ENCODE data around the gene HLA-DOA. TPM values are rescaled to one million over a fixed set of nuclear protein-coding genes. Genes with fewer than 3 reads are reported as not detected.

Gene HLA-DOA
- total RNA-seq, 2 donors from 2014 or later = 0.92 to 4.7 TPM

DNA sequence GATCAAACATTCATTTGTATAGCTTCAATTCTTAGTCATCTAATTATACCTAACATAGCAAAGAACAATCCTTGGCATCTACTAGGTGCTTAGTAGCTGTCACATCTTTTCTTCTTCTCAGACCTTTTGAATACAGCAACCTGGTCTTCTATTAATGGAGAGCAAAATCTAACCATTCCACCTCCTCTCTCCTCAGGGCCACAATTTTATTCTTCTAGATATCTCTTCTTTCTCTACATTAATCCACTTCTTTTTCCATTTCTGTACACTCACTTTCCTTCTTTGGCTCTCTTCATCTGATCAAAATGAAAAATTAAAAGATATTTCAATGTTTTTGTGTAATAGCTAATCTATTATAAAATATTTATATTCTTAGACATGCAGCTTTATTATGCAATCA, 9.0 kb upstream of the HLA-DOA start:
- DNase-seq (no peak), ATAC-seq (no peak)
- intact Hi-C loops (cut with DNase I, micrococcal nuclease) = loop anchor here in 1 of 2 donors (10.0 kb wide), 1 partner anchor 66 kb away; no protein-coding TSS in a partner anchor

DNA sequence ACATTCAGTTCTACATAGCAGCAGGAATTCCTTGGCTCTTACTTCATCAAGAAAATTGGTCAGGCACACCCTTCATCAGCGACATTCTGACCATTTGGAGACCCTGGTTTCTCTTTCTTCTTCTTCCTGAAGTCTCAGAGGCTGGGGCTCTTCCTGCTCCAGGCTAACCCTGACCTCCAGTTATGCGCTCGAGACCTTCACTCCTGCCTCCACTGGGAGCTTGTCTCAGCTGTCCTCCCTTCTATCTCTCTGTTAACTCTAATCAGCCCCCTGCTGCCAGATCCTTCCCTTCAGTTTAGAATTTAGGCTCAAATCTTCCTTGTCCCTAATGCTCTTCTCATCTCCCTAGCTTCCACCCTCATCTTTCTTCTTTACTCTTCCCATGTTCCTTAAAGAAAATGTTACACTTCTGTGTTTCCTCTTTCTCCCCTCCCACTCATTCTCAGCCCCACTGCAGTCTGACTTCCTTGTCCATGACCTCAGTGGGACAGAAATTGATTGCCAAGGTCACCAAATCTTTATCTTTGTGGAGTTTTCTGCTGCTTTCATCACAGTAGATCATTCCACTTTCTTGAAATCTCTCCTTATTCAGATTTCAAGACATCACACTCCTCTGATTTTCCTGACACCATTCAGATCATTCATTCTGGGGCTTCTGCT, 8.4 kb upstream of the HLA-DOA start:
- intact Hi-C loops (cut with DNase I, micrococcal nuclease) = loop anchor here in 1 of 2 donors (10.0 kb wide), 1 partner anchor 67 kb away; no protein-coding TSS in a partner anchor
- ATAC-seq (no peak), DNase-seq (no peak)

DNA sequence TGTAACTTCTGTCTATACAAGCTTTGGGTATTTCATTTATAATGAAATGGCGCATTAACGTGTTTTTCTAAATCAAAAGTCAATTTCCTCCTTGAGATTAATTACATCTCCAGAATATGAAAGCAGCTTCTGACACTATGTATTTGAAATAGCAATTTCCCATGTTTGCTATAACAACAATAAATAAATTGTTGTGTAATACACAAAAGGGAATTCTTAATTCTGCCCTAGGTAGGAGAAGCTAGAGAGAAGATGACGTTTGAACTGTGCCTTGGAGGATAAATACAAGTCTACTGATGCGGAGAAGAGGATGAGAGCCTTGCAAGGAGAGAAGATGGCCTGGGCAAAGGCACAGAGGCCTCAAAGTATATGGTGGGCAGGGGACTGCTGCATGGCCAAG, 7.6 kb upstream of the HLA-DOA start:
- ATAC-seq = no peak
- DNase-seq = no peak
- intact Hi-C loops (cut with DNase I, micrococcal nuclease) = loop anchor here in 1 of 2 donors (10.0 kb wide), 1 partner anchor 68 kb away; no protein-coding TSS in a partner anchor

DNA sequence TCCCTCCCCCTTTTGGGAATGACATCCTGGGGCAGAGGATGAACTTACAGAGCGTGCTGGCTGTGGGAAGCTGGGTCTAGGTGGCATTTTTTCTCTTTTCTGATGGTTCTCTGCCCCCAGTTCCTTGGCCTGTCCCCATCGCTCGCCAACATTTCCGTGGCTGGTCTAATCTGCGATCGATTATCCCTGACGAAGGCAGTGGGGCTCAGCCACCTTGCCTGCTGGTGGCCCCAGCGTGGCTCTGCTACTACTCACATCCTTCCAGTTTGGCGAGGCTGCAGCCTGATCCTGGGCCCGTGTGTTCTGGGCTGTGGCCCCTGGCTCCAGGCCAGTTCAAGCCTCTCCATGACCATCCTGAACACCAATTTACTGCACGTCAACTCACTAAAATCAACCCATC, 6.4 kb upstream of the HLA-DOA start:
- intact Hi-C loops (cut with DNase I, micrococcal nuclease) = loop anchor here in 1 of 2 donors (10.0 kb wide), 1 partner anchor 69 kb away; no protein-coding TSS in a partner anchor
- ATAC-seq (no peak), DNase-seq (no peak)

DNA sequence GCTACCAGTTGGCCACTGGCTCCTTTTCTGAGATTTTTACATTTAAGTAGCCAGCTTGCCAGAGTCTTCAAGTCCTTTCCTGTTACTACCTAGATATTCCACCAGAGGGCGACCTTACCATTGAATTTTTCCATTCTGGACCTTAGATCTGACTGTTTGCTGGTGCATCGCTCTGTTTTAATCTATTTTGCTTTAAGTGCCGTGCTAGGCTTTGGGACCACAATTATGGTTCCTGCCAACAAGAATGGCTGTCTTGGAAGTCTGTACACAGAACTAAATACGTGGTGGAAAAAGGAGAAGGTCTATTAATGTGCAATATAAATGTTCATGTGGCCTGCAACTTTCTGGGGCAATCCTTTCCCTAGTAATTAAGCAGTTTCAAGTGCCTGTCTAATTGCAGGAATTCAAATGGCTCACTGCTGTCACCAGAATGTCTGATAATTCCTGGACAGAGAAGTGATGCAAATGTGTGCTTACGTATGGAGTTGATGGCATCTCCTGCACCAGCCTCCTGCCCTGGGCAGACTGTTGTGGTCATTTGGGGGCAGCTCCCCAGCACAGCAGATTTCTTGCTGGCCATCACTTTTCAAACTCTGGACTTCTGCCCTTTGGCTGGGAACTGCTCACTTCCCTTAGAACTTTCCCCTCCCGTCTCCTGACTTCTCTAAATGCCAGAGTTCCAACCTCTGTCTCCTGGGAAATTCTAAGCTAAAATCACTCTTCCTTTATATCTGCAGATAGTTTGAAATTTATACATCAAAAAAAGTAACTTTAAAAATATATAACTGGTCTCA, 5.6 kb upstream of the HLA-DOA start:
- intact Hi-C loops (cut with DNase I, micrococcal nuclease) = loop anchor here (5.0 to 10.0 kb wide), 2 partner anchors 70 to 232 kb away; no protein-coding TSS in a partner anchor
- ATAC-seq = peak; percentile 69
- no peak for DNase-seq

DNA sequence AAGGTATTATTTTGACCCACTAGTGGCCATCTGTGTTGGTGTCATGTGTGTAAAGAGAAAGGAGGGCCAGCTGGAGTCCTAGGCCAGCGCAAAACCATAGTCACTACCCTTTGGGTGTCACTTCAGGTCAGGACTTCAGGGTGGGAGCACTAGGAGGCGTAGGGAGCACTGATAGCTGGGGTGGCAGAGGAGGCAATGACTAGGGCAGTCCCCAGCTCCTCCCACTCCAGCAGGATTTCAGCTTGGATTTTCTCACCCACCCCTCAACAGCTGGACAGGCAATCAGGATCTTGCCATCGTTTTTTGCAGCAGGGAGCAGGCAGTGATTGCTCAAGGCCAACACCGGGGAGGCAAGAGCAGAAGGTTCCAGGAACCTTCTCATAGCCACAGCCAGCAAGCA, 4.2 kb upstream of the HLA-DOA start:
- intact Hi-C loops (cut with DNase I, micrococcal nuclease) = loop anchor here (5.0 to 10.0 kb wide), 2 partner anchors 71 to 234 kb away; no protein-coding TSS in a partner anchor

DNA sequence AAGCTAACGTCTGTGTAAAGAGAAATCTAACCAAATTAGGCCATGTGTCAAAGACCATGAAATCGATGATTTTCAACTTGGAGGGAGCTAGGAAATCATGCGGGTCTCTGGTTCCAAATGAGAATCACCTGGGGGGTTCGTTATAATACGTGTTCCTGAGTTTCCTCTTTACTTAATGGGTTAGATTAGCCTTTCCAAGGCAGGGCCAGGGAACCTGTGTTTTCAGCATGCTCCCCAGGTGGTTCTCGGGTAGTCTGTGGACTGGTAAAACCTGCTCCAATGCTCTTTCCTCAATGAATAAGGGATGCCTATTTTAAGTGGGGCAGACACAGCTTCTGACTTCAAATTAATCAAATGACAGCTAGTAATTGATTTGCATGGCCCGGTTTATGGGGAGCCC, 965 bp upstream of the HLA-DOA start:
- DNase-seq (no peak), ATAC-seq (no peak)
- intact Hi-C loops (cut with DNase I, micrococcal nuclease) = loop anchor here (5.0 to 10.0 kb wide), 2 partner anchors 74 to 237 kb away; no protein-coding TSS in a partner anchor

More for the DNA sequence above, 4.2 kb upstream of the HLA-DOA start:
- no peak for ATAC-seq
- no peak for DNase-seq

DNA sequence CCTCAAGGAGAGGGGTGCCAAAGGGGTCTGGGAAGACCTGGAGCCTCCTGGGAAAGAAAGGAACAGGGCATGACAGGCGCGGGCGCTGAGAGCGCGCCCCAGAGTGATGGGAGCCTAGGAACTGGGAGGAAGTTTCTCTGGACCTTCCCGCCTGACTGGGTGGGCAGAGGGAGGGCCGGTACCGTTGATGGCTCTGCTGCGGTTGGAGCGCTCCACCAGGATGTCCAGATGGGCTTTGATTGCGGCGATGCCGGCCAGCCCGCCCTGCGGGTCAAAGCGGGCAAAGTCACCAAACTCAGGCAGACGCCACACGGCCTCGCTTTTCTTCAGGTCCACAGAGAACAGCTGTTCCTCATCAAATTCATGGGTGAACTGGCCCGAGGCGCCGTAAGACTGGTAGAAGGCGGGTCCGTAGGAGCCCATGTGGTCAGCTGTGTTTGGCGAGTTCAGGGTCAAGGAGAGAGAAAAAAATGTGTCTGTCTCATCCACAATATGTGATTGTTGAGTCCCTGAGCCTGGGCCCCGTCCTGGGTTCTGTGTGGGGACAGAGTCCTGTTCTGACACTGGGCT, 1.5 kb downstream of the HLA-DOA start:
- ATAC-seq (no peak), DNase-seq (no peak)
- intact Hi-C loops (cut with DNase I, micrococcal nuclease) = no loop called here

DNA sequence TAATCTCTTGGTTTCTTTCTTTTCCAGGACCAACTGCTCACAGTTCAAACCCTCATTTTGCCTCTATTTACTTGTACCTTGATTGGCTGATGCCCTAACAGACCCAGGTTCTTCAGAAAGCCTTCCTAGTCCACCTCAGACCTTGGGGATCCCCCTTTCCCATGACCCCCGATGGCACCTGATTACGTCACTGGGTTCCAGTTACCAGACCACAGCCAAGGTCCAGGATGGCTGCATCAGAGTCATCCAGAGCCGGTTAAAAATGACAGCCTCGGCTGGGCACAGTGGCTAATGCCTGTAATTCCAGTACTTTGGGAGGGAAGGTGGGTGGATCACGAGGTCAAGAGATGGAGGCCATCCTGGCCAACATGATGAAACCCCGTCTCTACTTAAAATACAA, 4.5 kb downstream of the HLA-DOA start:
- intact Hi-C loops (cut with DNase I, micrococcal nuclease) = no loop called here
- DNase-seq (no peak), ATAC-seq (no peak)

DNA sequence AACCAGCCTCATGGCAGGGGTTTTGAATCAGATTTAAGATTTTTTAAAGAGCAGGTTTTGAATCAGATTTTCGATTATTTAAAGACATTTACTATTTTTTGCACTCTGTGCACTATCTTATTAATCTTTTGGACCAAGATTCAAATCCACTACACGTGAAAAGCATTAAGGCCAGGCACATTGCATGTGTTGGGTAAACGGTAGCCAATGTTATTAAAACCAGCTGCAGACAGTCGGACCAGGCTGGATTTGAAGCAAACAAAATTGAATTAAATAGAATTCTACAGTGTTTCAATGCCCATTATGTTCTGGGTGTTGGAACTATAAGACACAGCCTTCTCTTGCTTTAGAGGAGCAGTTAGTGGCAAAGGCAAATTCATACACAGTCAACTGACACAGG, 7.7 kb downstream of the HLA-DOA start:
- DNase-seq (no peak), ATAC-seq (no peak)
- intact Hi-C loops (cut with DNase I, micrococcal nuclease) = no loop called here

DNA sequence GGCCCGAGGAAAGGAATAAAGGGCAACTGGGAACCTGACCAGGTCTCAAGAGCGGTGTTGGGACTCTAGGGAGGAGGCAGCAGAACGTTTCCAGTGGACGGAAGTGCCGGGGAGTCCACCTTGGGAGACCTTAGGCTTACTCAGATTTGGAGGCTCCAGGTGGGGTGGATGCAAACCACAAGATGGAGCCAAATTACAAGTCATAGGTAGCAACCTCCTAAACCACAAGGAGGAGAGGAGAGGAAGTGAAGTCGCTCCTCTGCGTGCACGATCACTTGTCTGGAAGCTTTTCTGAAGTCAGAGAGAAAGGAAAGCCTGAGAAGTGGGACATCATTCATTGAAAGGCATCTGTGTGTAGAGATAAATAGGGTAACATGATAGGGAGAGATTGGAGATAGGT, 9.3 kb downstream of the HLA-DOA start:
- DNase-seq (no peak), ATAC-seq (no peak)
- intact Hi-C loops (cut with DNase I, micrococcal nuclease) = no loop called here

DNA sequence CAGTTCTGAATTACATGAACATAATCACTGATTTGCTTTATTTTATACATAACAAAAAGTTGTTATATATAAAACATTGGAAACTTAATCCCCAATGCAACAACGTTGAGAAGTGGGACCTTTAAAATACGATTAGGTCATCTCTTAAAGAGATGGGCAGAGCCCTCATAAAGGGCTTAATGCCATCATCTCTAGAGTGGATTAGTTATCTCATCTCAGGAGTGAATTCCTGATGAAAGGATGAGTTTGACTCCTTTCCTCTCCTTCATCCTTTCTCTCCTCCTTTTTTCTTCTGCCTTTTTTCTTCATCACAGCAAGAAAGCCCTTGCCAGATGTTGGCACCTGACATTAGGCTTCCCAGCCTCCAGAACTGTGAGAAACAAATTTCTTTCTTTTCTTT, 13.9 kb downstream of the HLA-DOA start:
- DNase-seq = no peak
- intact Hi-C loops (cut with DNase I, micrococcal nuclease) = no loop called here
- no peak for ATAC-seq

DNA sequence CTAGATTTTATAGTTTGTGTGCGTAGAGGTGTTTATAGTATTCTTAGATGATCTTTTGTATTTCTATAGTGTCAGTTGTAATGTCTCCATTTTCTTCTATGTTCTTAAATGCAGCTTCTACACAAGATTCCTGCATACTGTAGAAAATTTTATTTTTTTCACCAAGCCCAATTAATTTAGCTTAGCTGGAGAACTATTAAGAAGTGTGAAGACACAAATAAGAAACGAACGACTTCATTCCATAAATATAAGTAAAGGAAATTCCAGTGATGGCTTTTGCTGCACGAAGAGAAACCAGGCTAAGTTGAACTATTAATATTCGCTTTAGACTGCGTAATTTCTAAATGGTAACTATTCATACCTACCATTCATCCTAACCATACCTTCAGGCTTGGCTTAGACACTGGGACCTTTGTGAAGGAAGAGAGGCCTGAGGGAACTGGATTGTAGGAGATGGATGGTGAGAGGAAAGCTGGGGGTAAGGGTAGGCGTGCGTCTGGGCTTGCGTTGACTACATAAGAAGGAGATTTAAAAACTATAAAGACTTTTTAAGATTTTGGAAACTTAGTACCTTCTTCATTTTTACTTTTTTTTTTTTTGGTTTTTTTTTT, 15.9 kb downstream of the HLA-DOA start:
- ATAC-seq (no peak), DNase-seq (no peak)
- intact Hi-C loops (cut with DNase I, micrococcal nuclease) = no loop called here

DNA sequence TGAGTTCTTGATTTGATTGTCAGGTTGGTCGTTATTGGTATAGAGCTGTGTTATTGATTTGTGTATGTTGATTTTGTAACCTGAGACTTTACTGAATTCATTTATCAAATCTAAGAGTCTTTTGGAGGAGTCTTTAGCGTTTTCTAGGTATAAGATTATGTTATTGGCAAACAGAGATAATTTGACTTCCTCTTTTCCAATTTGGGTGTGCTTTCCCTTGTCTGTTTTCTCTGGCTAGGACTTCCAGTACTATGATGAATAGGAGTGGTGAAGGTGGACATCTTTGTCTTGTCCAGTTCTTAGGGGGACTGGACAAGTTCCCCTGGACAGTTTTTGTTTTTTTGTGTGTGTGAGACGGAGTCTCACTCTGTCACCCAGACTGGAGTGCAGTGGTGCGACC, 17.4 kb downstream of the HLA-DOA start:
- ATAC-seq (no peak), DNase-seq (no peak)
- intact Hi-C loops (cut with DNase I, micrococcal nuclease) = no loop called here

DNA sequence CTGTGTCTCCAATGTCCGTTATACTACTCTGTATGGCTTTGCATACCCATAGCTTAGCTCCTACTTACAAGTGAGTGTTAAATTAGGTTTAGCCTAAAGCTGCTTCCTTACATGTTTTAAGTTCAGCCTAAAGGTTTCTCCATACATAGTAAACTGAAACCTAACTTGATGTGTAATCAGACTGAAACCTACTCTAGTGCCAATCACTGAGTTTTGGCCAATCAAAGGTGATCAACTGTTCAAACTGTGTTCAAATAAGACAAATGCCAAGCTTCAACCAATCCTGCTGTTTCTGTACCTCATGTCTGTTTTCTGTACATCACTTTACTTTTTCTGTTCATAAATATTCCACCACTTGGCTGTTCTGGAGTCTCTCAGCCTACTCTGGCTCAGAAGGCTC, 20.0 kb downstream of the HLA-DOA start:
- no peak for DNase-seq
- intact Hi-C loops (cut with DNase I, micrococcal nuclease) = loop anchor here in 1 of 2 donors (10.0 kb wide), 1 partner anchor 55 kb away; no protein-coding TSS in a partner anchor
- ATAC-seq = no peak

DNA sequence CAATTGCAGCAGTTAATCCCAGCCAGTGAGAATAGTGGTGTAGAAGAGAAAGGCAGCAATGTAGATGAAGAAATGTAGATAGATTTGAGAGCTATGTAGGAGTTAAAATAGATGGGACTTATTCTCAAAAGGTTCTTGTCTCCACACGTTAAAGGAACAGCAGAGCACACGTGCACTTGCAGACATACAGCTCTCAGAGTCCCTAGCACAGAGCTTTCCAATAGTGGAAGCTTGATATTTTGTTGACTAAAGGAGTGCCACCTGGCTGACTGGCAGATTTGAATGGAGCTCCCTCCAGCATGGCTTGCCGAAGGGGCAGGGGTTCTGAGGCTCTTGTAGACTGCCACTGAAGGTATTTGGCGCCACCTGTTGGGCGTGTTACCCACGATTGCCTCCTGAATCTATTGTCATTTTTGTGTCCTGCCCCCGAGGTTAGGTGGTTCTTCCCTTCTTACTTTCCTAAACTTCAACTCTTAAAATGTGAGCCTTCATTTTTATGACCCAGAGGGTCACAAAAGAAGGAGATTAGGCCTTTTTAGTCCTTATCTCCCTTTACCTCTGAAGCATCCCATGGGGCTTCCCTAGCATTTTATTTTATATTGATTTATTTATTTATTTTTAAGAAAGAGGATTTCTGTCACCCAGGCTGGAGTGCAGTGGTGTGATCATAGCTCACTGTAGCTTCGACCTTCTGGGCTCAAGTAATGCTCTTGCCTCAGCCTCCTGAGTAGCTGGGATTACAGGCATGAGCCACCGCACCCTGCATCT, 24.6 kb downstream of the HLA-DOA start:
- intact Hi-C loops (cut with DNase I, micrococcal nuclease) = loop anchor here (5.0 to 10.0 kb wide), 3 partner anchors 50 to 98 kb away; no protein-coding TSS in a partner anchor

DNA sequence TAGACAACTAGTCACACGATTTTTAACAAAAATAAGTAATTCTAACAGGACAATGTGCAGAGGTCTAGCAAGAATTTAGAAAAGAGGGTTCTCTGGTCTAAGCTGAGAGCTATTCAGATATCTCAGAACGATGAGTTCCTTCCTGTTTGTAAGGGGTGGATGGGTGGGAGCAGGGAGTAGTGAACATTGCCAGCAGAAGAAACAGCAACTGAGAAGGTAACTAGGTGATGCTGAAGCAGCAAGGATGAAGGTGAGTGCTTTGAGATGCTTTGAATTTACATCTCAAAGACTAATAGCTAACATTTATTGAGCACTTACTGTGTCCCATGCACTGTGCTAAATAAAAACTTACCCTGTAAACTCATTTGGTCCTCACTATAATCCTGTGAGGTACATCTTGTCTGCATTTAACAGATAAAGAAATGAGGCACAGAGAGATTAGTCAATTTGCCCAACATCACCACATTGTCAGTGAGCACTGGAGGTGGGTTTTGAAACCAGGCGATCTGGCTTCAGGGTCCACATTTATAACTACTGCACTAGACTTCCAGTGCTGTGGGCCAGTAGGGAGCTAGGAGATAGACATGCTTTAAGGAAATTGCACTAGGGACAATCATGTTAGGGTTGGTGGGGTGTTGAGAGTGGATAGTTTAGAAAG, 25.3 kb downstream of the HLA-DOA start:
- ATAC-seq (no peak), DNase-seq (no peak)
- intact Hi-C loops (cut with DNase I, micrococcal nuclease) = loop anchor here (5.0 to 10.0 kb wide), 3 partner anchors 49 to 97 kb away; no protein-coding TSS in a partner anchor

More for the DNA sequence above, 24.6 kb downstream of the HLA-DOA start:
- DNase-seq = peak; percentile 94 to 99
- peak; percentile 84 for ATAC-seq

DNA sequence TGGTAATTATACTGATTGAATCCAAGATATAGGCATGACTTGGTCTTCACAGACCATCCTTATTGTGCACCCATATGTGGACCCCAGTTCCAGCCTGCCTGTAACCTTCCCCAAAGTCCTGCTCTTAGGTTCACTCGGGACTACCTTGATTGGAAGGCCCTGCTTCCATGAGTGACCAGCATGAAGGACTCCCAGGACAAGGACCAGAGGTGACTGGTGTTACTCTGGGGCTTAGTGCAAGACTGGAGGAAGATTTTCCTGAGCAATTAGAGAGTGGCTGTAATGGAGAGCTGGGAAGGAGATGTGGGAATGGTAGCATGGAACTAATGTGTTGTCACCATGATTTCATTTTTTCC, 25.9 kb downstream of the HLA-DOA start:
- peak; percentile 4 for ATAC-seq
- no peak for DNase-seq
- intact Hi-C loops (cut with DNase I, micrococcal nuclease) = loop anchor here (5.0 to 10.0 kb wide), 3 partner anchors 49 to 96 kb away; no protein-coding TSS in a partner anchor
